Measurements from ENCODE around the gene GGNBP2. TPM values are rescaled to one million over a fixed set of nuclear protein-coding genes. Genes with fewer than 3 reads are reported as not detected.

The GGNBP2 gene
- total and polyA plus RNA-seq, 2 of the 8 experiments (the other 6 are each of a cell fraction or from before 2014, with no cell fraction given): 29.2 to 35.8 TPM

GRCh38 chr17:36600465-36600864, 55.7 kb downstream of the GGNBP2 start:
- FAIRE-seq: no peak
- Histone ChIP-seq H3K4me3 (ENCODE audit: extremely low read depth in 1 of 4, insufficient read depth in 2 of 4, low read depth in 3 of 4, low read length in 4 of 4) (peak overlapping the region in 3 of 4 experiments; percentile 75 to 94 (median 84); a peak in 5 of 8 replicates), H3K14ac (ENCODE audit: insufficient read length) (no peak overlapping the region)
- TF ChIP-seq E2F6 (IDR thresholded peaks at IDR 0.05) (no peak), CHD2 (IDR thresholded peaks at IDR 0.05; ENCODE audit: low read length) (no peak), MAFK (IDR thresholded peaks at IDR 0.05; ENCODE audit: low read depth, low read length) (no peak), BACH1 (IDR thresholded peaks at IDR 0.05; ENCODE audit: low read length) (no peak), TEAD4 (IDR thresholded peaks at IDR 0.05; ENCODE audit: low read depth, low read length) (no peak), TCF12 (IDR thresholded peaks at IDR 0.05; ENCODE audit: low read depth, low read length) (no peak), YY1 (IDR thresholded peaks at IDR 0.05; ENCODE audit: low read depth, low read length) (no peak), HDAC2 (IDR thresholded peaks at IDR 0.05; ENCODE audit: borderline replicate concordance in 1 of 2, low read depth in 2 of 2, low read length in 2 of 2) (no peak), GTF2F1 (IDR thresholded peaks at IDR 0.05; ENCODE audit: borderline replicate concordance, low read depth, low read length) (no peak), EGR1 (IDR thresholded peaks at IDR 0.05; ENCODE audit: borderline replicate concordance, low read depth, low read length) (no peak), POU5F1 (IDR thresholded peaks at IDR 0.05; ENCODE audit: low read depth, low read length) (no peak), RNF2 (IDR thresholded peaks at IDR 0.05; ENCODE audit: borderline replicate concordance, low read depth, low read length, missing control alignments, poor library complexity, severe bottlenecking) (no peak)

More at GRCh38 chr17:36600465-36600864, 55.7 kb downstream of the GGNBP2 start:
- Histone ChIP-seq H2BK120ac (replicated peaks; ENCODE audit: low read depth, low read length) (no peak overlapping the region), H3K9me3 (ENCODE audit: insufficient read depth in 2 of 2, low read depth in 1 of 2, low read length in 1 of 2) (no peaks in the 10 kb centered on the region), H2BK12ac (ENCODE audit: low read depth, low read length) (peak overlapping the region; percentile 81; the same call in 1 of the 2 replicates), H3K56ac (replicated peaks; ENCODE audit: insufficient read length, low read depth, low read length) (no peak overlapping the region), H2AK5ac (ENCODE audit: low read depth, low read length) (no peak overlapping the region), H3K23me2 (ENCODE audit: low read depth, low read length) (peaks cover 10% of the 10 kb centered on the region), H2BK5ac (ENCODE audit: low read depth, low read length) (peak overlapping the region; percentile 95), H2BK20ac (ENCODE audit: low read length) (no peak overlapping the region), H2AFZ (ENCODE audit: low read length) (no peak overlapping the region), H2BK15ac (ENCODE audit: low read length) (0 out of 2 replicates have a peak overlapping the region, but pooled peaks have one; percentile 72), H3K9ac (replicated peaks in 1 of 4; ENCODE audit: extremely low read depth in 1 of 4, low read depth in 3 of 4, low read length in 3 of 4) (peak overlapping the region in 2 of 4 experiments; percentile 2 to 15; a peak in 3 of 7 replicates), H4K20me1 (replicated peaks in 1 of 2; ENCODE audit: control insufficient read depth in 1 of 2, insufficient read depth in 2 of 2, low read length in 2 of 2) (peaks cover 2 to 5% of the 10 kb centered on the region in 2 experiments), H3K79me1 (ENCODE audit: low read depth, low read length) (peaks cover 2% of the 10 kb centered on the region; the same call in 1 of the 2 replicates), H3K36me3 (ENCODE audit: control insufficient read depth in 2 of 4, insufficient read depth in 4 of 4, low read length in 3 of 4) (peaks cover 0 to 3% (median under 1%) of the 10 kb centered on the region in 4 experiments; a peak in 2 of 8 replicates), H3K4me1 (replicated peaks in 1 of 4; ENCODE audit: control insufficient read depth in 3 of 4, insufficient read depth in 4 of 4, low read length in 3 of 4) (peaks cover 3 to 15% (median 9%) of the 10 kb centered on the region in 4 experiments), H3K18ac (ENCODE audit: extremely low read depth, low read length) (peak overlapping the region; percentile 86; the same call in 1 of the 2 replicates), H3K23ac (ENCODE audit: insufficient read length) (no peak overlapping the region), H3K27ac (ENCODE audit: low read depth, low read length) (0 out of 2 replicates have a peak overlapping the region, but pooled peaks have one; percentile 34), H3K4me2 (ENCODE audit: insufficient read depth in 1 of 2, low read depth in 2 of 2, low read length in 2 of 2) (peak overlapping the region; percentile 91 to 95), H3K27me3 (replicated peaks in 1 of 4; ENCODE audit: control insufficient read depth in 3 of 4, extremely low read depth in 1 of 4, insufficient read depth in 3 of 4, low read length in 3 of 4) (no peaks in the 10 kb centered on the region), H4K91ac (replicated peaks; ENCODE audit: insufficient read length, low read length) (no peak overlapping the region), H4K8ac (ENCODE audit: extremely low read depth, insufficient read depth, low read length) (no peak overlapping the region), H4K5ac (ENCODE audit: insufficient read length, low read depth, low read length) (no peak overlapping the region), H3K79me2 (ENCODE audit: control insufficient read depth in 1 of 2, insufficient read depth in 2 of 2, low read length in 2 of 2) (peaks cover 2 to 20% of the 10 kb centered on the region in 2 experiments; a peak in 2 of 4 replicates), H3K4ac (replicated peaks; ENCODE audit: insufficient read length, low read depth, low read length) (no peak overlapping the region)
- CTCF ChIA-PET (ENCODE audit: partially characterized antibody): interaction anchor here (2.3 to 5.6 kb wide), 4 partner anchors 14 to 106 kb away, joined by 5 to 84 read pairs (median 20); no protein-coding TSS in a partner anchor
- POLR2A ChIA-PET (ENCODE audit: partially characterized antibody): interaction anchor here (0.6 to 5.0 kb wide), 7 partner anchors 9 to 1009 kb away, joined by 3 to 55 read pairs (median 3); partner anchors contain the start of genes DHRS11 and SYNRG
- WGBS, 2 experiments (ENCODE audit: extremely low coverage in 1 of 2, insufficient coverage in 1 of 2, insufficient read length in 1 of 2, insufficient replicate concordance in 2 of 2, low coverage in 1 of 2, low lambda C conversion rate in 2 of 2, missing lambda C conversion rate in 1 of 2): 97% methylated on average over 3 of the region's 3 CpGs; no CpG with 5 or more reads in 1 of the 2 experiments
- no peak for DNase-seq (ENCODE audit: low read depth in 1 of 2, low spot score in 2 of 2)
